ENCODE measurements around the gene ADCY5.

DNA sequence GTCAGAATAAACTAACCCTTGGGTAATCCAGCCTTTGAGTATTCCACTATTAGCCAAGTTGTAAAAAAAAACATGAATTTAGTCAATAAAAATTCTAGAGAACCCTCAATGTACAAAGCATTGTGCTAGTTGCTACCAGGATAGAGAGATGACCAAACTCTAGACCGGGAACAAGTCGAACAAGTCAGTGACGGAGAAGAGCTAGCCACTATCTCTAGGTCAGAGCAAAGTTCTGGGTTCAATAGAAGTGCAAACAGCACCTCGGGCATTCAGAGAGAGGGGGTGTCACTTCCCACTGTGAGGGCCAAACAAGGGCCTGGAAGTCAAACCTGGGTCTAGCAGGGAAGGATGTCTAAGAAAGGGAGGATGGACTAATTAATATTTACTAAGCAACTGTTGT, 2.3 kb upstream of the ADCY5 start:
- TF ChIP-seq, protein P1, sequence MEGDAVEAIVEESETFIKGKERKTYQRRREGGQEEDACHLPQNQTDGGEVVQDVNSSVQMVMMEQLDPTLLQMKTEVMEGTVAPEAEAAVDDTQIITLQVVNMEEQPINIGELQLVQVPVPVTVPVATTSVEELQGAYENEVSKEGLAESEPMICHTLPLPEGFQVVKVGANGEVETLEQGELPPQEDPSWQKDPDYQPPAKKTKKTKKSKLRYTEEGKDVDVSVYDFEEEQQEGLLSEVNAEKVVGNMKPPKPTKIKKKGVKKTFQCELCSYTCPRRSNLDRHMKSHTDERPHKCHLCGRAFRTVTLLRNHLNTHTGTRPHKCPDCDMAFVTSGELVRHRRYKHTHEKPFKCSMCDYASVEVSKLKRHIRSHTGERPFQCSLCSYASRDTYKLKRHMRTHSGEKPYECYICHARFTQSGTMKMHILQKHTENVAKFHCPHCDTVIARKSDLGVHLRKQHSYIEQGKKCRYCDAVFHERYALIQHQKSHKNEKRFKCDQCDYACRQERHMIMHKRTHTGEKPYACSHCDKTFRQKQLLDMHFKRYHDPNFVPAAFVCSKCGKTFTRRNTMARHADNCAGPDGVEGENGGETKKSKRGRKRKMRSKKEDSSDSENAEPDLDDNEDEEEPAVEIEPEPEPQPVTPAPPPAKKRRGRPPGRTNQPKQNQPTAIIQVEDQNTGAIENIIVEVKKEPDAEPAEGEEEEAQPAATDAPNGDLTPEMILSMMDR (IDR thresholded peaks at IDR 0.05): no peak
- no peak for TF ChIP-seq POLR2A (IDR thresholded peaks at IDR 0.05)

All from Peyer's patch (tissue), 4 donors.